Hematopoietic multipotent progenitor cell treated with erythropoietin and hydrocortisone succinate and interleukin-3 and kit ligand, for 6 days (in vitro differentiated cells): Measurements from ENCODE around the gene LITAFD.

Experiments used
- DNase-seq: peaks from one replicate; pipeline ENCODE4 v3.0.0-alpha.2; 2015

Gene LITAFD

DNA sequence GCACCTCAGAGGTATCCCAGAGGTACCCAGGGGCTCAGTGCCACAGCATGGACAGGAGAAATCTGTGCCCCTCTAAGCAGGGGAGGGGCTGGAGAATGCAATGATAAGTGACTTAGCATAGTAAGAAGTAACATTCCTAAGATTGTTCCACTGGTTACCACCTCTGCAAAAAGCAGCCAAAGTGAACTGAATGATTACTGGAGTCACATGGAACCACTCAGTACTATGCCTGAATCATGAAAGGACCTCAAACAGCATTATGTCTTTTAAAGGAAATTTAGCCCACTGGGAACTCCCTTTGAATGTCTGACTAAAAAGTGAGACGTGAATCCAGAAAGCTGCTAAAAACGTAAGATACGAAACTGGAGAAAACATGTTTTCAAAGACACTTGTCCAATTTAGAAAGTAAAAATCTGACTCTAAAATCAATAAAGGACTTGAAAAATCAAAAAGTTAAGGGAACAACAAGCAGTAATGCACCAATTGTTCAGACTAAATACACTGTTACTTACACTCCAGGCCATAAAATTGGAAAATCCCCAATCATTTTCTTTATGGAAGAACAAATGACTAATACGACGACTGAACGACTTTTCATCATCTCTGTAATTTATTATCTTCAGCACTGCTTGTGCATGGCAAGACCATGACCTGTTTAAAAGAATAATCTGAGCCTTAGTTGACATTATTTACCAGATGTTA, 38.6 kb downstream of the LITAFD start:
- no peak for DNase-seq

DNA sequence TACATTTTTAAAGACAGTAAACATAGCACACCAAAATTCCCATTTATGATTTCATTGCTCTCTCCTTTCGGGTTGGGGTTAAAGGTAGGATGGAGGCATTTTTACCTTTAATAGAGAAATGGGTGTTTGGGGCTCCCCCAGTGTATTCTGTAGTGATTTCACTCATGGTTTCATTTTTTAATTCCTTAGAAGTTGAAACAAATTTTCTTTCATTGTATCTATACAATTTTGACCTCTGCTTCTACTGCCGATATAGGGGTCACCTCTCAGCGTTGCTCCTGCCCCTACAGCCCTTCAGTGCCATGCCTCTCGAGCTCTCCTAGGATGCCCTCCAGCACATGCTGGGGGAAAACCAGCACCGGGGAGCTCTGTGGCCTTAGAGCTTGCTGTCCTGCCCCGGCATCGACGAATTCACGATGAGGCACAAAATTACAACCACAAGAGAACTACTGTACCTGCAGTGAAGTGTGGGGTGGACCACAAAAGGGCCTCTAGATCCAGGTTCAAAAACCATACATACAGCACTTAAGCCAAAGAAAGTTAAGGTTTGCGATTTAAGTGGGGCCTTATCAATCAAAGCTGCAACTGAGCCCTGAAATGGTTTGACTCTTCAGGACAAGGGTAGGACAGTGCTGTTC, 39.3 kb downstream of the LITAFD start:
- DNase-seq = no peak

DNA sequence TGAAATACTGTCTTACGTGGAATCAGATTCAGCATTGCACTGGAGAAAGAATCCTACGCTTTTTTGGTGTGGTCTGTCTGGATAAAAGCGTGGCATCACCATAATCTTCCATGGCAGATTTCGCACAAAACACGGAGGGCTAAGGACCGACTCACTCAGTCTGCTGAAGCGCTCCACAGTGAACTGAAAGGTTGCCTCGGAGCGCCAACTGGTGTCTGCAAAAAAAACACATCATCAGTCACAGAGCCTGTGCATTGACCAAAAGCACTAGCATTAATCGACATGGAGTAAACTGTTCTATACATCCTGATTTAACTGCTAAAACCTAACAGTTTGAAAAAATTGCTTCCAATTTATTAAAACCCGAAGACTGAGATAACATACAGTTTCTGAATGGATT, 41.0 kb downstream of the LITAFD start:
- DNase-seq = no peak

DNA sequence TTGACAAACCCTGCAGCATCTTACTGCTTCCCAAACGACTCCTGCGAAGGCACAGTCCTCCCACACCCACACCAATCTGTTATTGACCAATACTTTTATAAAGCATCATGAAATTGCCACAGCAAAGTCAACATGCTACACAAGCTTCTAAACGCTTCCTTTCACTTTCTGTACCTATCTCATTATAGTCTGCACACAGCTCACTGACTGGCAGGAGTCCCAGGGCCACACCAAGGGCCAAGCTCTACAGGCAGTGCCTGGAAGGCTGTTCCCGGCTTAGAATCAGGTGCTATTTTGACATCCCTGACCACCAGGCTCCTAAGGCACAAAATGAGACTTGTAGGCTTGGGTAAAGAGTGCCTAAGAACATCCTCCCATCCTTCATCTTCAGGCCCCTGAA, 42.1 kb downstream of the LITAFD start:
- DNase-seq = no peak

DNA sequence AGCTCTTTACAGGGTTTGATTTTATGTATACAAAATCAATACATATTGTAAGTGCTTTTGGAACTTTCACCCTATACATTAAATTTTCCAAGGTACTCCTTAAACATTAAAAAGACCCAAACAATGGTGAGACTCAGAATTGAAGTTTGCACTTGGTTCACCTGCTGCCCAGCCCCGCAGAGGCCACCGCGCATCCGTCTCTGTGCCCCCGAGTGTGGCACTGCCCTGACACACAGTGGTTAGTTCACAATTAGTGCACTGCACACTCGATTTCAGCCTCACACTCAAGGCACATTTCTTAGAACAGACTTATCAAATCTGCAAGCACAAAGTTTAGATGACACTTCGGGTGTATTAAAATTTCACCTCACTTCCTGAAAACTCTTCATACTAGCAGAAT, 43.3 kb downstream of the LITAFD start:
- DNase-seq = no peak

DNA sequence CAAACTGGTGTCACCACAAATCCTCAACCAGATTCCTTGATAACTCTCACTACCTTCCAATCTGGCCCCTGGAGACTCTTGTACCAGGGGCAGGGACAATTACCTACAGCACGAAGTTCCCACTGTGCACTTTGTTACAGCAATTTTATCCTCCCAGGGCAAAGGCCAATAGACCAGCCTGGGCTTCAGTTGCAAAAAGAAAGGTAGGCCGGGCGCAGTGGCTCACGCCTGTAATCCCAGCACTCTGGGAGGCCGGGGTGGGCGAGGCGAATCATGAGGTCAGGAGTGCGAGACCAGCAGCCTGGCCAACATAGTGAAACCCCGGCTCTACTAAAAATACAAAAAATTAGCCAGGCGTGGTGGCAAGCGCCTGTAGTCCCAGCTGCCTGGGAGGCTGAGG, 44.7 kb downstream of the LITAFD start:
- no peak for DNase-seq

DNA sequence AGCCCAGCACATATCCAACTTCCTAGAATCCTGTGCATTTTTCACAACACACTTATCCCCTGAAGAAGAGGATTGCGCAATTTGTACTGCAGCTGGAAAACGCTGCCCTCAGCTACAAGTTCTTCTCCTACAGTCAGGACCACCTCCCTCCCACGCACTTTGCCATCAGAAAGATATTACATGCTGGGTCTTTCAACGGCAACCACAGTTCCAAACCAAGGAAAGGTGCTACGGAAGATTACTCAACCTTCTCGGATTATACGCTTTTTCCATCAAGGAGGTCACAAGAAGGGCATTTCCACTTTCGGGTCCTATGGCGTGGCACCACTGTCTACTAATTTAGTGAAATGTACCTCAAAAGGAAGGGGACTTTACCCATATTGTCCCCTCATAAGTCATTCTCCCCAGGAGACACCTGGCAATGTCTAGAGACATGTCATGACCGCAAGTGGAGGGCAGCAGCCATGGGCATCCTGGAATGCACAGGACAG, 46.4 kb downstream of the LITAFD start:
- no peak for DNase-seq

DNA sequence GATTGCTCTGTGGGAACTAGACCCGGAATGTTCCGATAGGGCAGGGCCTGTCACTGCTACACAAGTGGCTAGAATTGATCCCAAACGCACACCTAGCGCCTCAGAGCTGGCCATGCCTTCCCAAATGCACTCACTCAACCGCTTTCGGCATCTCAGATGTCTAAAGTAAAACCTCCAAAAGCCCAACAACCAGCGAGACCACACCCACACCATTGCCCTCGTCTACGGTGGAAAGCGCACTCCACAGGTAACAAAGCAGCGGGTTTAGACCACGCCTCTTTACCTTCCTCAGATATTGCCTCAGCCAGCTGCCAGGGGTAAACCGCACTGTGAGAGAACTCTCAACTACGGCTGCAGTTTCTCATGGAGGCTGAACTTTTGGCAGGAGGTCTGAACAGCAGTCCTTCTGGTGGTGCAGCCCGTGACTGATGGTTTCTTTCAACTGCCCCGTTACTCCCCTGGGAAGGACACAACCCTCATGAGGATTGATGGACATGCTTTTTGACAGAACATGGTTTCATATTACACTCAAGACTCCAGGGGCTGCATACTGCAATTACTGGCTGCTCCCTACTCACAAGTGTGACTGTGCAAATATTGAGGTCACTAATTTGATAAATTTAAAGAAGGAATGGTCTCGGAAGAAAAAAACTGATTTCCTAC, 47.1 kb downstream of the LITAFD start:
- DNase-seq = no peak

DNA sequence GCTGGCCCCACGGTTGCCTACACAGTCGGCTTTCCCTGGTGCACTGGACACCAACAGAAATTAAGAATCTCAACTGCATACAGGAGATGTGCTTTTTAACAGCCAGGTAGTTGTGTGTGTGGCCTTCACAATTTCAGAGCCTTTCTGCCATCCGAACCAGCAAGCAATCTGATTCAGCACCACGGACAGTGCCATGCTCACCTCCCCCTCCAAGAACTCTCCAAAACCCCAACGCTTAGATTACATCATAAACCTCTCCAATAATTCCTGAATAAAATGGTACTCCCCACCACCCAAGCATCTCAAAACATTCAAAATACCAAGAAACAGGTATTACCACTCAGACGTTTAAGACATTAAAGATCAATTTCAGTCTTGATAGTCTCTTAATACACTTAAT, 49.7 kb downstream of the LITAFD start:
- DNase-seq = peak; percentile 84

DNA sequence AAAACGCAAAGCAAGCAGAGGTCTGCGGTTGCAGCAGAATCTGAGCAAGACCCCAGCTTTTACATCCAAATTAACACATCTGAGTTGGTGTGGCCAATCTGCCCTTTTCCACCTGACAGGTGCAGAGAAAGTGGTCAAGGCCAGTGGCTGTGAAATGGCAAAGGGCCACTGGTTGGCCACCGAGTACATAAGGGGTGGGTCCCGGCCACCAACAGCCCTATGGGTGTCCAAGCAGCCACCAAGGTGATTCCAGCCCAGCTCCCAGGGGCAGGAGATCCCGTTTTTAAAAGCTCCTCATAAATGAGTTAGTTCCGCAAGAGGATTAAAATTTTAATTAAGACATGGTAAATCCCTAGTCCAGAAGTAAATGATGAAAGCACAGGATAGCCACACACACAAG, 52.5 kb downstream of the LITAFD start:
- DNase-seq = no peak
